Muscle of back (tissue), 11 donors: ENCODE results near the gene KCNMB1. TPM values are rescaled to one million over a fixed set of nuclear protein-coding genes. Genes with fewer than 3 reads are reported as not detected.
"Not testable (repeated sequence)": the region's sequence is repeated elsewhere in the genome, so short reads cannot be mapped to it uniquely, and the experiment has no call there.

Source experiments
- DNase-seq, 3 donors: peaks; one replicate each; pipeline versions ENCODE4 v3.0.0 to v3.0.0-alpha.2; 2013
- polyA plus RNA-seq, 10 donors: library from polyadenylated mRNA; unstranded; fragments of 120-200 nt; gene quantifications; one replicate each; pipeline ENCODE4 v1.2.1, GENCODE V29; 2013; ENCODE audit not compliant: insufficient read length in 10 of 10

KCNMB1 gene
- polyA plus RNA-seq, 10 donors, result 0.30 to 0.83 (median 0.55) TPM

GRCh38 chr5:170380361-170380951 is 8.7 kb downstream of the KCNMB1 start:
- no peak for DNase-seq

- DNase-seq, result no peak
Measured at GRCh38 chr5:170378740-170379139, 10.4 kb downstream of the KCNMB1 start.

- DNase-seq, result no peak
Measured at GRCh38 chr5:170377027-170377426, 12.1 kb downstream of the KCNMB1 start.

- DNase-seq, result not testable (repeated sequence)
Measured at GRCh38 chr5:170376526-170376925, 12.6 kb downstream of the KCNMB1 start.

- no peak for DNase-seq
Measured at GRCh38 chr5:170375283-170375682, 13.9 kb downstream of the KCNMB1 start.

GRCh38 chr5:170372971-170373370 is 16.2 kb downstream of the KCNMB1 start:
- DNase-seq, result no peak

GRCh38 chr5:170368586-170368985 is 20.6 kb downstream of the KCNMB1 start:
- DNase-seq, result no peak

GRCh38 chr5:170366276-170366675 is 22.9 kb downstream of the KCNMB1 start:
- DNase-seq, result no peak

GRCh38 chr5:170365831-170366230 is 23.3 kb downstream of the KCNMB1 start:
- DNase-seq, result no peak

- no peak for DNase-seq
Measured at GRCh38 chr5:170365011-170365410, 24.2 kb downstream of the KCNMB1 start.

GRCh38 chr5:170363671-170364070 is 25.5 kb downstream of the KCNMB1 start:
- DNase-seq, result no peak

- peak in 1 of 3 donors; percentile 56 for DNase-seq
Measured at GRCh38 chr5:170362656-170363055, 26.5 kb downstream of the KCNMB1 start.

- peak in 2 of 3 donors; percentile 65 to 81 for DNase-seq
Measured at GRCh38 chr5:170362102-170362501, 27.1 kb downstream of the KCNMB1 start.

- DNase-seq, result peak in 2 of 3 donors; percentile 52 to 80
Measured at GRCh38 chr5:170361616-170362015, 27.6 kb downstream of the KCNMB1 start.

- no peak for DNase-seq
Measured at GRCh38 chr5:170361116-170361515, 28.1 kb downstream of the KCNMB1 start.

- DNase-seq, result no peak
Measured at GRCh38 chr5:170360709-170361108, 28.5 kb downstream of the KCNMB1 start.

GRCh38 chr5:170357955-170358444 is 31.2 kb downstream of the KCNMB1 start:
- DNase-seq, result peak in 2 of 3 donors; percentile 48 to 82

- DNase-seq, result peak in 1 of 3 donors; percentile 62
Measured at GRCh38 chr5:170355601-170356098, 33.5 kb downstream of the KCNMB1 start.

GRCh38 chr5:170353961-170354360 is 35.2 kb downstream of the KCNMB1 start:
- DNase-seq, result peak in 1 of 3 donors; percentile 46

GRCh38 chr5:170353011-170353761 is 36.0 kb downstream of the KCNMB1 start:
- peak in 1 of 3 donors; percentile 67 for DNase-seq

- DNase-seq, result peak in 1 of 3 donors; percentile 70
Measured at GRCh38 chr5:170348137-170348633, 41.0 kb downstream of the KCNMB1 start.

- DNase-seq, result no peak
Measured at GRCh38 chr5:170347022-170347567, 42.1 kb downstream of the KCNMB1 start.
